Activated CD8-positive, alpha-beta memory T cell treated with anti-CD3 and anti-CD28 coated beads for 48 hours (primary cell): Measurements from ENCODE around the gene DCTN5.

Experiments used
- DNase-seq, 3 experiments: peaks; one replicate each; pipeline ENCODE4 v3.0.0-alpha.2; 2020; ENCODE audit warnings: low read depth in 2 of 3, low spot score in 2 of 3

DCTN5 gene

DNA sequence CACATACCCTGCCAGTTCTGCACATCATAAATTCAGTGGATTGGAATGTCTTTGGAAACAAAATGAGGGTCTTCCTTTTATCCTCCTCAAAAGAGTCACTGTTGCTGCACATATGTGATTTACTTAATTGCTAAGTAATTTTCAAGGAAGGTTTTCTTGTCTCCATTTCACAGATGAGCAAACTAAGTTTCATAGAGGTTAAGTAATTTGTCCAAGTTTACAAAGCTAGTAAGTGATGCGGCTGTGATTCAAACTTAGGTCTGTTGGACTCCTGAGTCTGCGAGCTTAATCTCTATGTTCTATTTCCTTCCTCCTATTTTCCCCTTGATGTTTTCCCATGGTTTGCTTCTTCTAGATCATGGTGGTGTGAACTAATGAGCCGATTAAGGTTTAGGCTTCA, 85.4 kb downstream of the DCTN5 start:
- DNase-seq: no peak
